Right ventricle myocardium inferior (tissue), 1 donor: Measurements from ENCODE around the gene CRKL. TPM values are rescaled to one million over a fixed set of nuclear protein-coding genes. Genes with fewer than 3 reads are reported as not detected.

Experiments used
- ATAC-seq: fragments of 200-7000 bp; cut with Tn5 transposase; one replicate; pipeline ENCODE4 v1.9.1; 2020; ENCODE audit warnings: mild to moderate bottlenecking, moderate library complexity
- DNase-seq: peaks from one replicate; pipeline ENCODE4 v3.0.0; 2021; ENCODE audit errors: missing footprints
- intact Hi-C: fragments of 100-400 bp; cut with DNase I; formaldehyde crosslinking; loops from one replicate; pipeline ENCODE4 v1.11.0; 2022
- total RNA-seq: library from RNA; stranded (reverse); fragmentation: NEBNext Ultra II Directional; extraction: Animal tissue kit (Norgen Biotek cat#: 25700); gene quantifications from one replicate; pipeline ENCODE4 v1.2.1, GENCODE V29; 2021
- donor health status: DM: no; HTN: yes; CAD: no; lungs with severe emphysema.

The CRKL gene
- total RNA-seq, 1 donor from 2014 or later: 52.6 TPM

- DNase-seq: no peak
- ATAC-seq: no peak
- intact Hi-C loops: no loop called here
Observed at GRCh38 chr22:20998411-20999336, 81.5 kb downstream of the CRKL start.

- intact Hi-C loops: loop anchor here (10.0 kb wide), 1 partner anchor 85 kb away; the partner anchor contains the start of gene CRKL
- ATAC-seq (no peak), DNase-seq (no peak)
Observed at GRCh38 chr22:20999350-21000206, 82.4 kb downstream of the CRKL start.

GRCh38 chr22:21000207-21000986 lies 83.2 kb downstream of the CRKL start:
- ATAC-seq: no peak
- intact Hi-C loops: loop anchor here (10.0 kb wide), 1 partner anchor 86 kb away; the partner anchor contains the start of gene CRKL
- DNase-seq: no peak

- DNase-seq (no peak), ATAC-seq (no peak)
- intact Hi-C loops: loop anchor here (1.0 to 10.0 kb wide), 2 partner anchors 19 to 86 kb away; partner anchors contain the start of genes CRKL and LZTR1
Observed at GRCh38 chr22:21000987-21001600, 83.9 kb downstream of the CRKL start.

- DNase-seq (peak; percentile 98), ATAC-seq (peak; percentile 97)
- intact Hi-C loops: loop anchor here (1.0 to 10.0 kb wide), 2 partner anchors 19 to 87 kb away; partner anchors contain the start of genes CRKL and LZTR1
Observed at GRCh38 chr22:21001601-21002325, 84.6 kb downstream of the CRKL start, which contains the start of gene THAP7. THAP7 (minus strand) TSS chr22:21002118; CDS start chr22:21001911, 207 bp downstream.

Other genes starting within 250 kb of the CRKL start
- not detected for gene SERPIND1, start 143.3 kb upstream of the CRKL start, total RNA-seq
- gene PI4KA, start 58.6 kb upstream of the CRKL start, total RNA-seq: 46.0 TPM
- 22.8 TPM for gene SNAP29, start 58.4 kb upstream of the CRKL start, total RNA-seq
- 0.65 TPM for gene AIFM3, start 49.8 kb downstream of the CRKL start, total RNA-seq
- gene LZTR1, start 64.9 kb downstream of the CRKL start, total RNA-seq: 24.3 TPM
- gene THAP7, start 84.7 kb downstream of the CRKL start, total RNA-seq: 17.0 TPM
- 2.8 TPM for gene P2RX6, start 97.8 kb downstream of the CRKL start, total RNA-seq
- gene SLC7A4, start 115.2 kb downstream of the CRKL start, total RNA-seq: 0.51 TPM
- gene LRRC74B, start 128.5 kb downstream of the CRKL start, total RNA-seq: not detected